AML-193 (cell line): ENCODE measurements around the gene MBIP.
A peak's percentile ranks its signal among the peaks of the same experiment; 100 is the strongest.
"Not testable (repeated sequence)": the region's sequence is repeated elsewhere in the genome, so short reads cannot be mapped to it uniquely, and the experiment has no call there.

ENCODE experiments used
- DNase-seq, 2 experiments: peaks; one replicate each; lab custom pipeline; 2025; lab: John Stamatoyannopoulos, UW

MBIP gene

DNA sequence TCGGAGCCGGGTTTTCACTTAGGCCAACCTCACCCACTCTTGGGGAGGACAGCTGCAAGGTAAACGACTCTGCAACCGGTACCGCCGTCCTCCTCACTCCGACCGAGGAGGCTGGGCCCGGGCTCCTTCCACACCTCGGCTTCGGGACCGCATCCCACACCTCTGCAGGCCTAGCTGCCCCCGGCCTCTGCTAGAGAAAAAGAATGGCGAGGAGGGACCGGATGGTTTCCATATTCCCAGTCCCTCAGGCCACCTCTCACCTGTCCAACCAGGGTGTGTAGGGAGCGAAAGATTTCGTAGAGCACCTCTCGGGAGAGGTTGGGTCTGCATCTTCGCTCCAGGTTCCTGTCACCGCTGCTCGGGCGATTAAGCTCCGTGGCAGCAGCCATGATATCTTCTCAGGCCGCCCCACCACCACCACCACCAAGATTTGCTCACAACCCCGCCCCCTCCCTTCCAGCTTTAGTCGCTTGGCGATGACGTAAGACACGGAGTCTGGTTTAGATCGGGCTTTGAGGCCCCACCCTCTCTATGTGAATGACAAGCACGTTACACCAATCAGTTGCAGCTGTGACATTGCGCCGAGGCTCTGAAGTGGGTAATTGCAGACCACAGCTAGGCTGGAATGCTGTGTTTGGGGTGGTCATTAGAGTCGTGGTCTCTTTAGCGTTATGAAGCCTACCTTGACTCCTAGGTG lies at the start of gene MBIP:
Gene MBIP (minus strand): TSS at position 438 of the 697 bp plus-strand sequence. CDS start 49 bp downstream, at position 389.
- DNase-seq: peak; percentile 57 to 65

- DNase-seq: no peak
These were observed 47.7 kb upstream of the MBIP start for GRCh38 chr14:36367985-36368774.

DNA sequence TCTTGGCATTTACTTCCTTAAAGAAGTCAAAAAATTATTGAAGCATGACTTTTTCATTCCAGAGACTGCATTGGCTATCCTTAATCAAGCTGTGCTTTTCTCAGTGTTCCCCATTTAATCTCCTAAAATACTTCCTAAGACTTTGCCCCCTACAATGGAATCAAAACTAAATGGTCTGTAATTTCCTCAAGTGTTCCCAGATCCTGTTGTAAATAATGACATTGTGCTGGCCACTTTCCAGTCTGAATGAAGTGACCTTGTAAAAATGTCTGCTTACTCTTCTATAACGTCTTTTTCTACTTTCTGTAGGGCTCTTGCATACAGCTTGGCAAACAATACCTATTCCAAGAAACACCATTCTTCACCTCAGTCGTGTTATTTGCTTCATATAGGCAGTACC lies 45.3 kb upstream of the MBIP start:
- no peak for DNase-seq

DNA sequence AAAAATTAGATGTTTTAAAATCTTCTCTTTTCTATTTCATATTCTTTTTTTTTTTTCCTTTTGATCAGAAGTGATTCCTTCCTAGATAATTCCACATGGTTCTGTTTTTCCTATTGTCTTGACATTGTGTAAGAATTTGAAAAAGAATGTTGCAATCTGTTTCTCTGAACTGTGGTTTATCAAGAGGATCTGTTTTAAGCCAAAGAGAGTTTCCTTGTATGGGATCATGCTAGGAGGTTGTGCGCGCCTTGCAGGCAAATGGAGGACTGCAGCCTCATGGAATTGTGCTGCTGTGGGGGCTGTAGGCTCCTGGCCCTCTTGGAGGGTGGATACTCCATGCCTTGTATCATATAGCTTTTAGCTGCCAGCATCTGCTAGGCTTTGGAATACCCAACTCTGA lies 43.3 kb upstream of the MBIP start:
- DNase-seq: peak in 1 of 2 experiments; percentile 5

GRCh38 chr14:36362648-36363047 lies 42.2 kb upstream of the MBIP start:
- no peak for DNase-seq

DNA sequence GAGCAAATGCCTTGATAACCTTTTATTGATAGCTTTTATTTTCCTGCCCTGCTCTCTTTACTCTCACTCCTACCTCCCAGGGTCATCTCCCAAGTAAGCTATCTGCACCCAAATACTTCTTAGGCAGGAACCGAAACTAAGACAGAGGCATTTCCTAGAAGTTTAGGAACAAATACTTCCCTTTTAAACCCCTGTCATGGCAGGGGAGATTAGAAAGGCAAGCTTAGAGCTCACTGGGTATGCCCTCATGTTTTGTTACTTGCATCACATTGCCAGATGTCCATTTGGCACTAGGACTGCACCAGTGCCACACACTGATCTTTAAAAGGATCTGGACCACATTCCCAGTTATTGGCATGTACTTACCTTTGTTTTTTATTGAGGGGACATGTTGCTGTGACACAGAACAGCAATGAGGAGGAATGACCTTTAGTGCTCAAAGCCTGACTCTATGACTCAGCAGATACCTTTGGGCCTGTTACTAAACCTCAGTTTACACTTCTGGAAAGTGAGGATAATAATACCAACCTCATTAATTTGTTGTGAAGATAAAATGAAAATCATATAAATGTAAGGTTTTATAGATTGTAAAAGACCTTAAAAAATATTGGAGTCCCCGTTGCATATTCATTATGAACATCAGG lies 40.9 kb upstream of the MBIP start:
- no peak for DNase-seq

DNA sequence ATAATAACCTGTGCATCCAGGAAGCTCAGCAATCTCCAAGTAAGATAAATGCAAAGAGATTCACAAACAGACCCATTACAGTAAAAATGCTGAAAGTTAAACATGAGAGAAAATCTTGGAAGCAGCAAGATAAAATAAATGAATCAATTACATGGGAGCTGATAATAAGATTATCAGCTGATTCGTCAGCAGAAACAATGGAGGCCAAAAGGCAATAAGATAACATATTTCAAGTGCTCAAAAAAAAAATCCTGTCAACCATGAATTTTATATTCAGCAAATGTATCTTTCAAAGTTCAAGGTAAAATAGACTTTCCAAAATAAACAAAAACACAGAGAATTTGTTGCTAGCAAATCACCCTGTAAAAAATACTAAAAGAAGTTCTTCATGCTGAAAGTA lies 36.4 kb upstream of the MBIP start:
- no peak for DNase-seq

DNA sequence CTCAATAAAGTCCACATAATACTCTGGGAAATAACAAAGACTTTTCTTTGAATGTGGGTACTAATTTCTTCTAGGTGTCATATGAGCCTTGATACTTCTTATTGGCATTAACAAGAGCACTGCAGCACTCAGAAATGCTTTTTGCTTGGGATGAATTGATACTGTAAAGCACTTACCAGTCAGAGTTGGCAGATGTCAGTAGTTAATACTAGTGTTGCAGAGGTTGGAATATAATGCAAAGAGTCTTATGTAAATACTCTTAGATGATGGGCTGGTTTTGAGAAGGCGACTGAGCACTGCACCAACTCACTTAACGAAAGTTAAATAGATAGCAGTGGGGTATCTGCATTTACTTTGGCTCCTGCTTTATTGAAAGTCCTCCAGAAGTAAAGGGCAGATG lies 25.6 kb upstream of the MBIP start:
- no peak for DNase-seq

DNA sequence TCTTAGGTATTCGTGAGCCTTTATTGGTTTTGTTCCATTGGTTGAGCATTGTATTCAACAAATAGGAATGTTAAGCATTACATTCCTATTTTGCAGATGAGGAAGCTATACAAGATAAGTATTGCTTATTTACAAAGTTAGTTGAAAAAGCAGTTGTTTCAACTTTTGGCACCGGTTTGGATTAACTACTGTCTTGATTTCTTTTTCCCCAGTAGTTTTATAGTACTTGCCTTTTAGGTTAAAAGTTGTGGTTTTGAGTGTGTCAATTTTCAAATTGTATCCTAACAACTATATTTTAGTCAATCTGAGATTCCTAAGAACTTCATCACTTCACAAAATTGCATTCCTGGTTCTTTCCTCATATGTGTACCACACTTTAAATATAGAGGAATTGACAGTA lies 23.8 kb upstream of the MBIP start:
- DNase-seq: no peak

- DNase-seq: not testable (repeated sequence)
These were observed 21.4 kb upstream of the MBIP start for GRCh38 chr14:36341811-36342210.

- DNase-seq: no peak
These were observed 19.9 kb upstream of the MBIP start for GRCh38 chr14:36340276-36340890.

GRCh38 chr14:36339816-36340215 lies 19.4 kb upstream of the MBIP start:
- peak; percentile 38 for DNase-seq

DNA sequence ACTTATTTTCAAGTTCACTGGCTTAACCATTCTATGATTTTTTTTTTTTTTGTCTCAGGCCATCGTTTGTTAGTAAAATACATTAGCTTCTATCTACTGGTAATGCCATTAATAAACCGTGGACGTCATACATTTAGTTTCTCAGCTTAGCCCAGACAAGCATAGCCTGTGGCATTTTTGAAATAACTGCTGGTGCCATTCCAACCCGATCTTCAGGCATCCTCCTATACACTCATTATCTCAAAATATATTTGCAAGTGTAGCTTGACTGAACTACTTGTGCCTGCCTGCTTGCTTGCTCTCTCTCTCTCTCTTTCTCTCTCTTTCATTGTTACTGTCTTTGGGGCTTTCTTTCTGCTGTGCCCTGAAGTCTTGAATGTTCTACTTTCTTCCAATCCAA lies 12.7 kb upstream of the MBIP start:
- no peak for DNase-seq

DNA sequence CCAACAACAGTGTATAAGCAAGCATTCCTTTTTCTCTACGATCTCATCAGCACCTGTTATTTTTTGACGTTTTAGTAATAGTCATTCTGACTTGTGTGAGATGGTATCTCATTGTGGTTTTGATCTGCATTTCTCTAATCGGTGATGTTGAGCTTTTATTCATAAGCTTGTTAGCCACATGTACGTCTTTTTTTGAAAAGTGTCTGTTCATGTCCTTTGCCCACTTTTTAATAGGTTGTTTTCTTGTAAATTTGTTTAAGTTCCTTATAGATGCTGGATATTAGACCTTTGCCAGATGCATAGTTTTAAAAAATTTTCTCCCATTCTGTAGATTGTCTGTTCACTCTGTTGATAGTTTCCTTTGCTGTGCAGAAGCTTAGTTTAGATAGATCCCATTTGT lies 7.1 kb upstream of the MBIP start:
- DNase-seq: not testable (repeated sequence)

DNA sequence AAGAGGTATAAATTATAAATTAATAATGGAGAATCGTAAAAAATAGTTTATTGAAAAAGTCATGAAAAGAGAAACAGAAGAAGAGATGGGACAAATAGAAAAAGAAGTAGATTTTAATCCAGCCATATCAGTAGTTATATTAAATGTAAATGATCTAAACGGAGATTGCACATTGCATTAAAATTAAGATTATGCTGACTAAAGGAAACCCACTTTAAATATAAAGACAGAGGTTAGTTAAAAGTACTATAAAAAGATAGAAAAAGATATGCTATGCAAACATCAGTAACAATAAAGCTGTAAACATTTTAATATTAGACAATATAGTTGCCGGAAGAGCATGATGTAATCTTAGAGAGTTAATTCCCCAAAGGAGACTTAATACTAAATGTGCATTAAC lies 5.4 kb upstream of the MBIP start:
- no peak for DNase-seq

GRCh38 chr14:36324897-36325296 lies 4.5 kb upstream of the MBIP start:
- DNase-seq: no peak

- DNase-seq: no peak
These were observed 502 bp upstream of the MBIP start for GRCh38 chr14:36320897-36321381.

DNA sequence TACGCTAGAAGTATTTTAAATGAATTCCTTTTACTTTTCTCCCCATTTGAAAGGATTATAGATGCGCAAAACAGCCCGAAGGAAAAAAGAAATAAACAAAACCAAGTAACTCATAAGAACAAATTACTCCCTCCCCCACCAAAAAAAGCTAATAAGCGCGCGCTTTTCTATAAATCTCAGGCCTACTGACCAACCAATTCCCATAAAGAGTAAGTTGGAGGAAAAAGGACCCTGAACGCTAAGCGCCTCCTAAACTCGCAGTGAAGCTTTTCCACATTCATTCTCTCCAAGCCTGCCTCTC lies 588 bp downstream of the MBIP start:
- no peak for DNase-seq

GRCh38 chr14:36317650-36318049 lies 2.8 kb downstream of the MBIP start:
- no peak for DNase-seq

- no peak for DNase-seq
These were observed 4.3 kb downstream of the MBIP start for GRCh38 chr14:36316131-36316530.

DNA sequence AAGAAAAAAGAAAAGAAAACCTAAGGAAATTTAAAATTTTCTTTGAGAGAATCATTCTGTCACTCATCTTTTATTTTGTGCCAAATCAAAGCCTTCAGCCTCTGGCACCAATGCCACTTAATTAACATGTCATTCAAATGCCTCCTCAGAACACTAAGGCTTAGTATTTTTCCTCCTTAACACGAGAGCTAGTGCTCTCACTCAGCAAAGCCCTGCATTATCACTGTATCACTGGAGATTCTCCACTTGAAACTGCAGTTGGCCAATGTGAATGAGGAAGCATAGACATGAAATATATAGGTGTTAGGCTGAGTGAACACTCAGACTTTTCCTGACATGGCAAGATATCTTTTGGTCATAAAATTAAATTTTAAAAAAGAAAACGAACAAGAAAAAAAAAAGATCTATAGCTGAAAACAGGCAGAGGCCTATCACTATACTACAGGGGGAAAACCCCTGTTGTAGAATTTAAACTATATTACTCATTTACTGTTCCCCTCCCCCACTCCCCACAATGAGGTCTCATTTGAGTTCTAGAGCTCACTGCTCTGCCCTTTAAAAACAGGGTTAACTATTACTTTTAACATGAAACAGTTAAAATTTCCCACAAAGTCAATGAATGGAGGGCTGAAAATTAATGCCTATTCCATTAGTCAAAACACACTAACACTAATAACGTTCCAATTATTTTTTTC lies 5.1 kb downstream of the MBIP start:
- no peak for DNase-seq

DNA sequence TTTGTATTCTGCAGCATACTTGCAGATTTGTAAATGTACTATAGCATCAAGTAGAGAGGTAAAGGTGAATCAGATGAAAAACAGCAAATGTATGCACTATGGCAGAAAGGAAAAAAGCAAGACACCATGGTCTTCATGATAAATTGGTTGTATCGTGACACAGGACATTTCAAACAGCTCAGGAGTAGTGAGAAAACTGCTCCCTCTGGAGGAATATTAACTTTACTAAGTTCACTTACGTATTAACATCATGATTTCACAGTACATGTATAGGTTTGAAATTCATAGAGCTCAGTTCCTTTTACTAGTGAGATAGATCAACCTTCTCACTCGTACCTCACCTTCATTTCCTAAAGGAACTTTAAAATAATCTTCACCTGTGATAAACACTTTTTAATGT lies 6.5 kb downstream of the MBIP start:
- DNase-seq: peak; percentile 3 to 21
